NB4 (cell line): ENCODE results near the gene EDIL3.

Experiments used
- CTCF ChIP-seq: IDR thresholded peaks from one replicate; pipeline ENCODE4 v1.5.1; 2012; ENCODE audit warnings: low read depth, low read length
- MAX ChIP-seq: IDR thresholded peaks from 2 replicates; pipeline ENCODE4 v1.6.1; 2011; ENCODE audit warnings: low read depth, low read length
- POLR2A ChIP-seq: IDR thresholded peaks from 2 replicates; pipeline ENCODE4 v1.6.1; 2011; ENCODE audit warnings: mild to moderate bottlenecking; ENCODE audit not compliant: insufficient read length; ENCODE audit errors: extremely low read depth

GRCh38 chr5:84290673-84291072 is 94.0 kb downstream of the EDIL3 start:
- TF ChIP-seq CTCF (no peak), MAX (no peak), POLR2A (no peak)
